K562 (cell line): ENCODE results near the gene UNC79.

Experiments used
- BRCA1 ChIP-seq, 2 experiments: fragments of 450-650 bp in 1 of 2; sonication (generic) in 1 of 2; formaldehyde crosslinking in 1 of 2; IDR thresholded peaks; 2 replicates each; pipeline versions ENCODE4 v1.5.0 to v1.6.1; 2017 to 2020; ENCODE audit warnings: mild to moderate bottlenecking in 1 of 2, missing genetic modification reagents in 1 of 2
- CBX1 ChIP-seq: sonication (generic); IDR thresholded peaks from 2 replicates; pipeline ENCODE4 v1.6.1; 2016; ENCODE audit warnings: antibody characterized with exemption, low read depth, mild to moderate bottlenecking
- KLF16 ChIP-seq: IDR thresholded peaks from 2 replicates; pipeline ENCODE4 v1.6.1; 2016; ENCODE audit warnings: antibody characterized with exemption
- PML ChIP-seq: IDR thresholded peaks from 2 replicates; pipeline ENCODE4 v1.6.1; 2012; ENCODE audit warnings: low read length, inconsistent platforms
- RUNX1 ChIP-seq: sonication (generic); IDR thresholded peaks from 2 replicates; pipeline ENCODE4 v1.6.1; 2016; ENCODE audit warnings: antibody characterized with exemption, low read depth
- SIN3A ChIP-seq, 2 experiments: fragments of 150-350 bp in 1 of 2; IDR thresholded peaks; 2 replicates each; pipeline ENCODE4 v1.6.1; 2011 to 2016; ENCODE audit warnings: borderline replicate concordance in 2 of 2, low read depth in 2 of 2, low read length in 2 of 2, mild to moderate bottlenecking in 2 of 2, moderate library complexity in 2 of 2; ENCODE audit not compliant: control insufficient read depth in 1 of 2
- ZBTB17 ChIP-seq: fragments of 450-650 bp; formaldehyde crosslinking; IDR thresholded peaks from 2 replicates; pipeline ENCODE4 v1.4.0; 2020; ENCODE audit warnings: mild to moderate bottlenecking
- TF ChIP-seq, protein P1 (sequence below): IDR thresholded peaks from 2 replicates; pipeline ENCODE4 v1.6.1; 2012; ENCODE audit warnings: low read depth, low read length, improper control_type of control experiment, borderline replicate concordance

DNA sequence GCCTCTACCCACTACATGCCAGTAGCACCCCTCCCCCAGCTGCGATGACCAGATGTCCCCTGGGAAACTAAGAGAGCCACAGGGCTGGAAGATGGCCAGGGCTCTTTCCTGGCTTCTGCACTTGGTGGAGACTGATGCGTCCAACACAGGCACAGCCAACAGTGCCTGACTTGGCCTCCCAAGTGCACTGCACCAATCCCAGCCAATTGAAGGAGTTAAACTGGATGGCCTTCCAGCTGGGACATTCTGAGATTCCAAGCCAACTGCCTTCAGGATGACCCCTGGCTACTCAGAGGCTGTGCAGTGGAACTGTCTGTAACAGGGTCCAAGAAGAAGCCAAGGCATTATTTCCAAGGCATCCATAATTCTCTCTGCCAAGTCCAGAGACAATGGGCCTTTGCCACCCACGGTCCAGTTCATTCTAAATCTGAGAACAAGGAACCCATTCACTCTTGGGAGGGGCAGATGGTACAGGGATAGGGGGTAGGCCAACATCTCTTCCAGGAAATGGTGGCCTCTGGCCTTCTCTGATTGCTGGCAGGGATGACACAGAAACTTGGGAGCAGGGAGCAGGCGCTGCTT lies 322.3 kb downstream of the UNC79 start:
- TF ChIP-seq BRCA1 (IDR thresholded peaks at IDR 0.05) (no peak), BRCA1 (CRISPR knock-in tag; IDR thresholded peaks at IDR 0.05) (no peak), CBX1 (no peak), RUNX1 (no peak), SIN3A (IDR thresholded peaks at IDR 0.05; ENCODE audit: borderline replicate concordance in 2 of 2, control insufficient read depth in 1 of 2, low read depth in 2 of 2, low read length in 2 of 2) (no peak), PML (no peak), KLF16 (no peak), ZBTB17 (CRISPR knock-in tag) (no peak)
- TF ChIP-seq, protein P1, sequence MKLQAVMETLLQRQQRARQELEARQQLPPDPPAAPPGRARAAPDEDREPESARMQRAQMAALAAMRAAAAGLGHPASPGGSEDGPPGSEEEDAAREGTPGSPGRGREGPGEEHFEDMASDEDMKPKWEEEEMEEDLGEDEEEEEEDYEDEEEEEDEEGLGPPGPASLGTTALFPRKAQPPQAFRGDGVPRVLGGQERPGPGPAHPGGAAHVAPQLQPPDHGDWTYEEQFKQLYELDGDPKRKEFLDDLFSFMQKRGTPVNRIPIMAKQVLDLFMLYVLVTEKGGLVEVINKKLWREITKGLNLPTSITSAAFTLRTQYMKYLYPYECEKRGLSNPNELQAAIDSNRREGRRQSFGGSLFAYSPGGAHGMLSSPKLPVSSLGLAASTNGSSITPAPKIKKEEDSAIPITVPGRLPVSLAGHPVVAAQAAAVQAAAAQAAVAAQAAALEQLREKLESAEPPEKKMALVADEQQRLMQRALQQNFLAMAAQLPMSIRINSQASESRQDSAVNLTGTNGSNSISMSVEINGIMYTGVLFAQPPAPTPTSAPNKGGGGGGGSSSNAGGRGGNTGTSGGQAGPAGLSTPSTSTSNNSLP, result no peak
